Skeletal muscle satellite cell (primary cell): ENCODE measurements around the gene MAP2K5.
"Not testable (repeated sequence)": the region's sequence is repeated elsewhere in the genome, so short reads cannot be mapped to it uniquely, and the experiment has no call there.

Source experiments
- H3K27me3 ChIP-seq: 2 replicates; pipeline ENCODE4 v1.7.0; 2013; ENCODE audit warnings: low read length; ENCODE audit not compliant: control insufficient read depth, insufficient read depth
- H3K36me3 ChIP-seq: 2 replicates; pipeline ENCODE4 v1.7.0; 2013; ENCODE audit warnings: mild to moderate bottlenecking, control low read depth, low read length; ENCODE audit not compliant: insufficient read depth
- H3K4me1 ChIP-seq: 2 replicates; pipeline ENCODE4 v1.7.0; 2013; ENCODE audit warnings: low read length; ENCODE audit not compliant: control insufficient read depth, insufficient read depth
- H3K4me2 ChIP-seq: 2 replicates; pipeline ENCODE4 v1.7.0; 2013; ENCODE audit warnings: mild to moderate bottlenecking, low read length
- H3K4me3 ChIP-seq: 2 replicates; pipeline ENCODE4 v1.7.0; 2013; ENCODE audit warnings: low read length
- H3K9ac ChIP-seq: 2 replicates; pipeline ENCODE4 v1.7.0; 2013; ENCODE audit warnings: mild to moderate bottlenecking, low read depth, low read length, moderate library complexity
- H3K9me3 ChIP-seq: replicated peaks from 2 replicates; pipeline ENCODE4 v1.7.0; 2013; ENCODE audit warnings: mild to moderate bottlenecking, control low read depth, low read length

The MAP2K5 gene

GRCh38 chr15:67641453-67641852 is 99.0 kb downstream of the MAP2K5 start:
- no peak overlapping the region for H3K4me3 ChIP-seq
- no peaks in the 10 kb centered on the region for H3K27me3 ChIP-seq
- no peaks in the 10 kb centered on the region for H3K9me3 ChIP-seq
- H3K4me1 ChIP-seq = no peaks in the 10 kb centered on the region
- H3K9ac ChIP-seq = no peak overlapping the region
- no peak overlapping the region for H3K4me2 ChIP-seq
- no peaks in the 10 kb centered on the region for H3K36me3 ChIP-seq

DNA sequence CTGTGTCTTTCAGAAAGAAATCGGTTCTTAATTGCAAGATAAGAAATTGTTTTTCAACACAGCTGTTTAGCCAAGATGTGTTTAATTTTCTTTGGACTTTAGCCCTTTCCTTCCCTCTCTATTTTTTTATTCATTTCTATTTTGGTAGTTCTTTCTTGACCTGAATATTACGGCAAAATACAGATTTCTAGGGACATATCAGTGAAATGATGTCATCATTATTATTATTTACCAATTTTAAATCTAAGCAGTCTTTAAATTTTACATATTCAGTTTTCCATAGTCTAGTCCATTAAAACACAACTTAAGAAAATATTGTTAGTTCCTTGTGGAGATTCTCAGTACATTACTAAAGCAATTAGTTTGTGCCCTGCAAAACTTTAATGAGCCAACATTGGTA is 104.3 kb downstream of the MAP2K5 start:
- no peaks in the 10 kb centered on the region for H3K27me3 ChIP-seq

DNA sequence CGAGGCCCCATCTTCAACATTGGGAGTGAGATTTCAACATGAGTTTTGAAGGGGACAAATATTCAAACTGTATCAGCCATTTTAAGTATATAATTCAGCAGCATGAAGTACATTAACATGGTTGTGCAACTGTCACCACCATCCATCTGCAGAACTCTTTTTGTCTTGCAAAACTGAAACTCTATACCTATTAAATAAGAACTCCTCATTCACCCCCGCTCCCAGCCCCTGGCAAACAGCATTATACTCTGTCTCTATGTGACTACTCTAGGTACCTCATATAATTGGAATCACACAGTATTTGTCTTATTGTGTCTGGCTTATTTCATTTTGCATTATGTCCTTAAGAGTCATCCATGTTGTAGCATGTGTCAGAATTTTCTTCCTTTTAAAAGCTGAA is 110.1 kb downstream of the MAP2K5 start:
- no peaks in the 10 kb centered on the region for H3K36me3 ChIP-seq
- no peaks in the 10 kb centered on the region for H3K27me3 ChIP-seq
- no peak overlapping the region for H3K4me2 ChIP-seq
- H3K4me1 ChIP-seq = no peaks in the 10 kb centered on the region
- H3K9ac ChIP-seq = no peak overlapping the region
- H3K9me3 ChIP-seq = no peaks in the 10 kb centered on the region
- no peak overlapping the region for H3K4me3 ChIP-seq

More for the DNA sequence above, 104.3 kb downstream of the MAP2K5 start:
- H3K4me2 ChIP-seq = no peak overlapping the region
- H3K4me3 ChIP-seq = no peak overlapping the region
- no peaks in the 10 kb centered on the region for H3K36me3 ChIP-seq
- no peaks in the 10 kb centered on the region for H3K4me1 ChIP-seq
- no peak overlapping the region for H3K9ac ChIP-seq
- H3K9me3 ChIP-seq = no peaks in the 10 kb centered on the region

- no peaks in the 10 kb centered on the region for H3K9me3 ChIP-seq
- H3K4me3 ChIP-seq = no peak overlapping the region
- no peaks in the 10 kb centered on the region for H3K36me3 ChIP-seq
- no peak overlapping the region for H3K4me2 ChIP-seq
- H3K9ac ChIP-seq = no peak overlapping the region
- H3K4me1 ChIP-seq = no peaks in the 10 kb centered on the region
- H3K27me3 ChIP-seq = no peaks in the 10 kb centered on the region
Measured at GRCh38 chr15:67660446-67660845, 117.9 kb downstream of the MAP2K5 start.

DNA sequence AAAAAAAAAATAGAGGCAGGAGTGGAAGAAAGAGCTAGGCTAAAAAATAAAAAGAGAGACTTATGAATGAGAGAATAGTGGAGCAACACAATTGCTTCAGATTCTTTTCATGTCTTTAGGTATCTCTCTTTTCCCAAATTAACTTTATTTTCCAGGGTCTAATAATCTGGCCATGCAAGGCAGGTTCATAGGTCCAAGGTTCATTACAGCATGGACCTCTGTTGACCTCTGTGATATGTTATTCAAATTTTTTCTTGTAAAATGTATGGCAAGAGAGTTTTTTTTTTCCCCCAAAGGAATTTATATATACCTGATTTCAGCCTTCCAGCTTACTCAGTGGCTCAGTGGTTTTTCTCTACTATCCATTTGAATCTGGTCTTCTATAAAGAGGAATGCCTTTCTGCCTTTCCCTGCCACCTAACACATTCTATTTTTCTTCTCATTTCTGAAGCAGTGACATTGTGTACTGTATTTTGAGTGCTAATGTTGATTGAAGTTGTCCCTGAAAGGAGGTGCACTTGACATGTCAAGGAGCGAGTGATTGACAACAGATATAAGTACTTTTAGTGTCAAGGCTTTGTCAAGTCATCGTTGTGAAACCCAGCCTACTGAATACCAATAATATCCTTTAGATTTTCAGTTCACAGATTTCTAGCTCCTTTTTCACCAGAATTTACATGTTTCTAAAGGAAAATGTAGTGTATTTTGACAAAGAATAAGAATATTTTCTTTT is 118.5 kb downstream of the MAP2K5 start:
- H3K4me3 ChIP-seq = no peak overlapping the region
- H3K9me3 ChIP-seq = no peaks in the 10 kb centered on the region
- H3K9ac ChIP-seq = no peak overlapping the region
- no peaks in the 10 kb centered on the region for H3K36me3 ChIP-seq
- H3K4me1 ChIP-seq = no peaks in the 10 kb centered on the region
- H3K27me3 ChIP-seq = no peaks in the 10 kb centered on the region
- no peak overlapping the region for H3K4me2 ChIP-seq

DNA sequence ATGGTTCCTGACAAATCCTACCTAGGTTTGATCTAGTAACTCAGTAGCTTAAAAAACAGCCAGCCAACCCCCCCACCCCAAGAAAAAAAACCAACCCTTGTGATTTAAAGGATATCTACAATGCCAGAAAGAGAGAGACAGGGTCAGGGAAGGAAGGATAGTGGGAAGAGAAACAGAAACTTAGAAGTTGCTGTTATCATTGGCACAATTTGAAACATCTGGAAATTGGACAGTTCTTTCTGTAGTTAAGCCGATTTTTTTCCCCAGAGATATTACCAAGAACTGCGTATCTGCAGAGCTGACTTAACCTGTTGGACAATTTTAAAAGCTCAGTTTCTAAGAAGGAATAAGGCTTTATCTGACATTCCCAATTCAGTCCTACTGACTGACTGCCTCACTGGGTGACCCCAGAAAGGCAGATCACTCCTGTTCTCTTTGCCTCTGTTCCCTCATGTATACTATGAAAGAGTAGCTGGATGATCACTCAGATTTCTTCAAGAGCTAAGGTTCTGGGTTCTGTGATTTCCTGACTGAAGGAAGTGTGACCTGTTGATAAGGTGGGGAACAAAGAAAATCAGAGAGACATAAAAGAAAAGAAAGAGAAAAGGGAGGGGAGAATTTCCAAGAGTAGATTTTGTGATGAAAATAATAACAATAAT is 128.3 kb downstream of the MAP2K5 start:
- Histone ChIP-seq H3K9me3 (no peaks in the 10 kb centered on the region), H3K27me3 (no peaks in the 10 kb centered on the region), H3K4me1 (no peaks in the 10 kb centered on the region), H3K4me2 (no peak overlapping the region), H3K36me3 (no peaks in the 10 kb centered on the region), H3K9ac (no peak overlapping the region), H3K4me3 (no peak overlapping the region)

GRCh38 chr15:67672834-67673233 is 130.3 kb downstream of the MAP2K5 start:
- not testable (repeated sequence) for H3K36me3 ChIP-seq, H3K9ac ChIP-seq, H3K27me3 ChIP-seq, H3K4me3 ChIP-seq, H3K9me3 ChIP-seq, H3K4me1 ChIP-seq, H3K4me2 ChIP-seq

DNA sequence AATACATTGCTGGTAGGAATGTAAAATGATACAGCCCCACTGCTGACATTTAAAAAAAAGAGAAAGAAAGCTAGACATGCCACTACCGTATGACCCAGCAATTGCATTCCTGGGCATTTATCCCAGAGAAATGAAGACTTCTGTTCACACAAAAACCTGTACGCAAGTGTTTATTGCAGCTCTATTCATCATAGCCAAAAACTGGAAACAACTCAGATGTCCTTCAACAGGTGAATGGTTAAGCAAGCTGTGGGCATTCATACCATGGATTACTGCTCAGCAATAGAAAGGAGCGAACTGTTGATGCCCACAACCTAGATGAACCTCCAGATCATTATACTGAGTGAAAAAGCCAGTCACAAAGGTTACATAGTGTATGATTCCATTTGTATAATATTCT is 132.5 kb downstream of the MAP2K5 start:
- Histone ChIP-seq H3K36me3 (no peaks in the 10 kb centered on the region), H3K9ac (no peak overlapping the region), H3K27me3 (no peaks in the 10 kb centered on the region), H3K4me1 (no peaks in the 10 kb centered on the region), H3K9me3 (no peaks in the 10 kb centered on the region), H3K4me3 (no peak overlapping the region), H3K4me2 (no peak overlapping the region)

GRCh38 chr15:67678089-67678488 is 135.6 kb downstream of the MAP2K5 start:
- Histone ChIP-seq H3K9ac (no peak overlapping the region), H3K4me2 (no peak overlapping the region), H3K9me3 (no peaks in the 10 kb centered on the region), H3K4me1 (no peaks in the 10 kb centered on the region), H3K36me3 (no peaks in the 10 kb centered on the region), H3K4me3 (no peak overlapping the region), H3K27me3 (no peaks in the 10 kb centered on the region)

GRCh38 chr15:67678993-67679392 is 136.5 kb downstream of the MAP2K5 start:
- no peaks in the 10 kb centered on the region for H3K4me1 ChIP-seq
- no peak overlapping the region for H3K9ac ChIP-seq
- H3K4me2 ChIP-seq = no peak overlapping the region
- no peaks in the 10 kb centered on the region for H3K36me3 ChIP-seq
- peaks cover 4% of the 10 kb centered on the region for H3K9me3 ChIP-seq
- no peaks in the 10 kb centered on the region for H3K27me3 ChIP-seq
- H3K4me3 ChIP-seq = no peak overlapping the region

GRCh38 chr15:67680641-67681040 is 138.1 kb downstream of the MAP2K5 start:
- peaks cover 16% of the 10 kb centered on the region for H3K9me3 ChIP-seq
- H3K27me3 ChIP-seq = no peaks in the 10 kb centered on the region
- H3K4me2 ChIP-seq = no peak overlapping the region
- no peaks in the 10 kb centered on the region for H3K36me3 ChIP-seq
- H3K4me1 ChIP-seq = no peaks in the 10 kb centered on the region
- H3K9ac ChIP-seq = no peak overlapping the region
- no peak overlapping the region for H3K4me3 ChIP-seq

DNA sequence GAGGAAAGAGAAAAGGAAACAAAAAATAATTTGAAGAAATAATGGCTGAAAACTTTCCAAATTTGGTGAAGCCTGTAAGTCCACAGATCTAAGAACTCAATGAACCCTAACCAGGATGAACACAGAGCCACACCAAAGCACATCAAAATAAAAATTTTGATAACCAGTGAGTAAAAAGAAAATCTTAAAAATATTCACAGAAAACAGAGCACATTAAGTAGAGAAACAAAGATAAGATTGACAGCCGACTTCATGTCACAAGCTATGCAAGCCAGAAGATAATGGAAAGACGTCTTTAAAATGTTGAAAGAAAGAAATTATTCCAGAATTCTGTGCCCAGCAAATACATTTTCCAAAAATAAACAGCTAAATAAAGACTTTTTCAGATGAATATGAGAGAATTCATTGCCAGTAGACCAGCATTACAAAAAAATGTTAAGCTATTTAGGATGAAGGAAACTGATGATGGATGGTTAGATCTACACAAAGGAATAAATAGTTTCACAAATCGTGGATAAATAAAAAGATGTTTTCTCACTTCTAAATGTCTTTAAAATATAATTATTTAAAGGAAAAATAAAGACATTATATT is 142.6 kb downstream of the MAP2K5 start:
- H3K4me2 ChIP-seq = no peak overlapping the region
- peaks cover 20% of the 10 kb centered on the region for H3K9me3 ChIP-seq
- no peaks in the 10 kb centered on the region for H3K36me3 ChIP-seq
- no peaks in the 10 kb centered on the region for H3K27me3 ChIP-seq
- no peaks in the 10 kb centered on the region for H3K4me1 ChIP-seq
- no peak overlapping the region for H3K9ac ChIP-seq
- H3K4me3 ChIP-seq = no peak overlapping the region
